Endothelial cell (in vitro differentiated cells): ENCODE measurements around the gene AXDND1. TPM values are rescaled to one million over a fixed set of nuclear protein-coding genes. Genes with fewer than 3 reads are reported as not detected.

Experiments
- DNase-seq: peaks from one replicate; pipeline ENCODE4 v3.0.0; 2021; ENCODE audit warnings: low spot score
- H3K27ac Mint-ChIP-seq: one replicate; pipeline ENCODE4 v1.8.0; 2021; ENCODE audit warnings: mixed read lengths, inconsistent platforms; ENCODE audit not compliant: unreplicated experiment
- H3K27me3 Mint-ChIP-seq: one replicate; pipeline ENCODE4 v1.8.0; 2021; ENCODE audit warnings: mild to moderate bottlenecking, moderate library complexity, mixed read lengths, inconsistent platforms; ENCODE audit not compliant: unreplicated experiment
- H3K36me3 Mint-ChIP-seq: one replicate; pipeline ENCODE4 v1.8.0; 2021; ENCODE audit warnings: mild to moderate bottlenecking, low read depth, mixed read lengths, inconsistent platforms; ENCODE audit not compliant: unreplicated experiment
- H3K4me1 Mint-ChIP-seq: one replicate; pipeline ENCODE4 v1.8.0; 2021; ENCODE audit warnings: mild to moderate bottlenecking, mixed read lengths, inconsistent platforms; ENCODE audit not compliant: unreplicated experiment
- H3K4me3 Mint-ChIP-seq: one replicate; pipeline ENCODE4 v1.8.0; 2021; ENCODE audit warnings: mild to moderate bottlenecking, mixed read lengths, inconsistent platforms; ENCODE audit not compliant: unreplicated experiment
- H3K9me3 Mint-ChIP-seq: one replicate; pipeline ENCODE4 v1.8.0; 2021; ENCODE audit warnings: mixed read lengths, inconsistent platforms; ENCODE audit not compliant: unreplicated experiment
- total RNA-seq: library from RNA; stranded (reverse); fragmentation: NEBNext Ultra II Directional; extraction: Animal tissue kit (Norgen Biotek cat#: 25700); gene quantifications from one replicate; pipeline ENCODE4 v1.2.1, GENCODE V29; 2021; ENCODE audit not compliant: unreplicated experiment
- TF ChIP-seq, protein P1 (sequence below): fragments of 200-600 bp; sonication (generic); IDR thresholded peaks from one replicate; pipeline ENCODE4 v1.5.0; 2021; ENCODE audit warnings: antibody characterized with exemption; ENCODE audit not compliant: unreplicated experiment

Gene AXDND1
- total RNA-seq, 1 donor from 2014 or later = not detected

DNA sequence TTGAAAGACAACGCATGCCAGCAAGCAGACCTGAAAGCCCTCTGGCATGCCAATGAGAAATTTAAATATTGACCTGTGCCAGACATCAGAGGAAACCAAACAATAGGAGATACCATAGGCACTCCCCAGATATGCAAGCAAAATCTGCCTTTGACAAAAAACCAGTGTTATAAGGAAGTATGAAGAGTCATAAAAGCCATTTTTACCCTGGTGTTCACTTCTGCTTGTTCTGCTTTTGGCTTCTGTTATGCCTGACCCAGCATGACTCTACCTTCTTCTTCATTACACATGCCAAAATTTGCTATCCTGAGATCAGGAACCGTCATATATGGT, 183.6 kb downstream of the AXDND1 start:
- no peak overlapping the region for H3K4me3 Mint-ChIP-seq
- H3K9me3 Mint-ChIP-seq = no peaks in the 10 kb centered on the region
- no peaks in the 10 kb centered on the region for H3K27me3 Mint-ChIP-seq

DNA sequence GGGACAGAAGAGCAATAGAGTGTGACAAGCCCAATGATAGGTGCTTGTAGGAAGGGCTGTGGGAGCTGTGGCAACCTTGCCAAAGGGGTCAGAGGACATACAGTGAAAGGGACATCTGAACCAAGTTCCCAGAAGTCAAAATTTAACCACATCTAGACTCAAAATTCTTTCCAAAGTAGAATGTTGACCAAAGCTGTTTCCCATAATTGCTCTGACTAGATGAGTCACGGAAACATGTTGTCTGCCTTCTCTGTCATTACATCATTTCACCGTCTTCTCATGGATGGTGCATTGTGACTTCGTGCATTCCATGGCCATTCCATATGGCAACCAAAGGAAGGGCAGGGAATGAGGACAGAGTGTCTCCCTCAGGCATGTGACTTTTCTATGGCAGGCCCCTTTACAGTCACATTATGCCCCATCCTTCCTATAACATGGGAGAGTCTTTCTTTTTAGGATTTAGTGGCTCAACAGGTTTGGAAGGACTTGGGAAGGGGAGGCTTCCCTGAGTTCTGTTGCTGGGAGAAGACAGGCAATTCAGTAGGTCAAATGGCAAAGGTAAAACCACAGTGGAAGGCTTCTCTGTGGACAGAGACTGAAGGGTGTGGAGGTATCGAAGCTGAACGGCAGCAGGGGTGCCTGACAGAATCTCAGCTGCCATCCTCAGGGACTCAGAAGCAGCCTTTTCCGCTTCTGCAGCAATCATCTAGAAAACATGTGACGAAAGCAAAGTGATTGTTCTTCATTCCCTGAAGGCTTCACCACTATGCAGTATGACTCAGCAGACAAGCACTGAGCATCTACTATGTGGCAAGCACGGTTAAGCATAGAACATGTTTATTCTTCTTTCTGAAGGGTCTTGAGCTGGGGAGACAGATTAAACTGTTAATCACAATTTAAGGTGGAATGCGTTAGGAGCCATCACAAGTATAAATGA, 185.2 kb downstream of the AXDND1 start:
- Mint-ChIP-seq H3K9me3 (no peaks in the 10 kb centered on the region), H3K27me3 (no peaks in the 10 kb centered on the region), H3K36me3 (no peaks in the 10 kb centered on the region), H3K27ac (no peak overlapping the region), H3K4me1 (no peaks in the 10 kb centered on the region), H3K4me3 (no peak overlapping the region)
- TF ChIP-seq, protein P1, sequence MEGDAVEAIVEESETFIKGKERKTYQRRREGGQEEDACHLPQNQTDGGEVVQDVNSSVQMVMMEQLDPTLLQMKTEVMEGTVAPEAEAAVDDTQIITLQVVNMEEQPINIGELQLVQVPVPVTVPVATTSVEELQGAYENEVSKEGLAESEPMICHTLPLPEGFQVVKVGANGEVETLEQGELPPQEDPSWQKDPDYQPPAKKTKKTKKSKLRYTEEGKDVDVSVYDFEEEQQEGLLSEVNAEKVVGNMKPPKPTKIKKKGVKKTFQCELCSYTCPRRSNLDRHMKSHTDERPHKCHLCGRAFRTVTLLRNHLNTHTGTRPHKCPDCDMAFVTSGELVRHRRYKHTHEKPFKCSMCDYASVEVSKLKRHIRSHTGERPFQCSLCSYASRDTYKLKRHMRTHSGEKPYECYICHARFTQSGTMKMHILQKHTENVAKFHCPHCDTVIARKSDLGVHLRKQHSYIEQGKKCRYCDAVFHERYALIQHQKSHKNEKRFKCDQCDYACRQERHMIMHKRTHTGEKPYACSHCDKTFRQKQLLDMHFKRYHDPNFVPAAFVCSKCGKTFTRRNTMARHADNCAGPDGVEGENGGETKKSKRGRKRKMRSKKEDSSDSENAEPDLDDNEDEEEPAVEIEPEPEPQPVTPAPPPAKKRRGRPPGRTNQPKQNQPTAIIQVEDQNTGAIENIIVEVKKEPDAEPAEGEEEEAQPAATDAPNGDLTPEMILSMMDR = no peak
- DNase-seq = no peak

More for the DNA sequence above, 183.6 kb downstream of the AXDND1 start:
- no peaks in the 10 kb centered on the region for H3K36me3 Mint-ChIP-seq
- TF ChIP-seq, protein P1 = no peak
- H3K27ac Mint-ChIP-seq = no peak overlapping the region
- H3K4me1 Mint-ChIP-seq = no peaks in the 10 kb centered on the region
- DNase-seq = no peak

- Mint-ChIP-seq H3K27ac (no peak overlapping the region), H3K9me3 (no peaks in the 10 kb centered on the region), H3K27me3 (no peaks in the 10 kb centered on the region), H3K4me1 (no peaks in the 10 kb centered on the region), H3K36me3 (no peaks in the 10 kb centered on the region), H3K4me3 (no peak overlapping the region)
- DNase-seq = no peak
- TF ChIP-seq, protein P1 = no peak
These were observed 188.7 kb downstream of the AXDND1 start for GRCh38 chr1:179554427-179554826.

GRCh38 chr1:179558078-179558477, 192.3 kb downstream of the AXDND1 start:
- Mint-ChIP-seq H3K9me3 (no peaks in the 10 kb centered on the region), H3K36me3 (no peaks in the 10 kb centered on the region), H3K27ac (no peak overlapping the region), H3K27me3 (no peaks in the 10 kb centered on the region), H3K4me1 (no peaks in the 10 kb centered on the region), H3K4me3 (no peak overlapping the region)
- no peak for DNase-seq
- TF ChIP-seq, protein P1 = no peak
